Left ventricle myocardium inferior (tissue), 1 donor: ENCODE measurements around the gene PSMC3IP. TPM values are rescaled to one million over a fixed set of nuclear protein-coding genes. Genes with fewer than 3 reads are reported as not detected.

ENCODE experiments used
- DNase-seq: peaks from one replicate; pipeline ENCODE4 v3.0.0-alpha.2; 2020
- H3K27ac ChIP-seq: fragments of 200-600 bp; replicated peaks from 2 replicates; pipeline ENCODE4 v1.8.0; 2021
- H3K27me3 ChIP-seq: fragments of 200-600 bp; 2 replicates; pipeline ENCODE4 v1.8.0; 2021; ENCODE audit warnings: low read depth
- H3K36me3 ChIP-seq: fragments of 200-600 bp; 2 replicates; pipeline ENCODE4 v1.8.0; 2021
- H3K4me1 ChIP-seq: fragments of 200-600 bp; 2 replicates; pipeline ENCODE4 v1.8.0; 2021
- H3K4me3 ChIP-seq: fragments of 200-600 bp; 2 replicates; pipeline ENCODE4 v1.8.0; 2021; ENCODE audit warnings: mild to moderate bottlenecking, moderate library complexity
- H3K9me3 ChIP-seq: fragments of 200-600 bp; replicated peaks from 2 replicates; pipeline ENCODE4 v1.8.0; 2021
- CTCF ChIP-seq: fragments of 200-600 bp; IDR thresholded peaks from 2 replicates; pipeline ENCODE4 v1.8.0; 2021; ENCODE audit warnings: antibody characterized with exemption, mild to moderate bottlenecking, borderline replicate concordance
- intact Hi-C: fragments of 100-400 bp; cut with micrococcal nuclease; formaldehyde crosslinking; loops from one replicate; pipeline ENCODE4 v1.11.0; 2022
- total RNA-seq: library from RNA; stranded (reverse); fragmentation: NEBNext Ultra II Directional; extraction: Animal tissue kit (Norgen Biotek cat#: 25700); gene quantifications from one replicate; pipeline ENCODE4 v1.2.1, GENCODE V29; 2021
- donor health status: DM: no; HTN: yes; CAD: no; lungs with severe emphysema.

PSMC3IP gene
- total RNA-seq, 1 donor from 2014 or later, result 2.5 TPM

GRCh38 chr17:42608305-42609181 is 31.0 kb upstream of the PSMC3IP start:
- peaks cover 68% of the 10 kb centered on the region for H3K4me1 ChIP-seq
- peak; percentile 20 for DNase-seq

GRCh38 chr17:42607769-42608168 is 30.2 kb upstream of the PSMC3IP start:
- Histone ChIP-seq H3K27me3 (no peaks in the 10 kb centered on the region), H3K4me1 (peaks cover 68% of the 10 kb centered on the region), H3K36me3 (peaks cover 13% of the 10 kb centered on the region), H3K9me3 (no peaks in the 10 kb centered on the region), H3K27ac (peak overlapping the region; percentile 97), H3K4me3 (peak overlapping the region; percentile 98)
- TF ChIP-seq CTCF, result no peak
- no peak for DNase-seq
- intact Hi-C loops, result no loop called here

More at GRCh38 chr17:42608305-42609181, 31.0 kb upstream of the PSMC3IP start:
- Histone ChIP-seq H3K27me3 (no peaks in the 10 kb centered on the region), H3K9me3 (no peaks in the 10 kb centered on the region), H3K27ac (peak overlapping the region; percentile 97), H3K4me3 (peak overlapping the region; percentile 98), H3K36me3 (peaks cover 20% of the 10 kb centered on the region)
- intact Hi-C loops, result no loop called here
- no peak for TF ChIP-seq CTCF

- Histone ChIP-seq H3K27me3 (no peaks in the 10 kb centered on the region), H3K4me3 (no peak overlapping the region), H3K27ac (no peak overlapping the region), H3K36me3 (no peaks in the 10 kb centered on the region), H3K4me1 (peaks cover 68% of the 10 kb centered on the region), H3K9me3 (no peaks in the 10 kb centered on the region)
- no peak for DNase-seq
- no peak for TF ChIP-seq CTCF
- intact Hi-C loops, result no loop called here
Measured at GRCh38 chr17:42603318-42603717, 25.8 kb upstream of the PSMC3IP start.

GRCh38 chr17:42598905-42599304 is 21.4 kb upstream of the PSMC3IP start:
- TF ChIP-seq CTCF, result no peak
- intact Hi-C loops, result no loop called here
- H3K27me3 ChIP-seq, result no peaks in the 10 kb centered on the region
- peak overlapping the region; percentile 42 for H3K27ac ChIP-seq
- peak; percentile 24 for DNase-seq
- peaks cover 28% of the 10 kb centered on the region for H3K4me1 ChIP-seq
- H3K36me3 ChIP-seq, result peaks cover 6% of the 10 kb centered on the region
- no peak overlapping the region for H3K4me3 ChIP-seq
- no peaks in the 10 kb centered on the region for H3K9me3 ChIP-seq

- Histone ChIP-seq H3K27me3 (no peaks in the 10 kb centered on the region), H3K36me3 (peaks cover 12% of the 10 kb centered on the region), H3K27ac (no peak overlapping the region), H3K9me3 (no peaks in the 10 kb centered on the region), H3K4me3 (no peak overlapping the region), H3K4me1 (peaks cover 17% of the 10 kb centered on the region)
- no peak for TF ChIP-seq CTCF
- DNase-seq, result no peak
- intact Hi-C loops, result no loop called here
Measured at GRCh38 chr17:42596386-42596785, 18.9 kb upstream of the PSMC3IP start.
